Karpas-422 (cell line): ENCODE measurements around the gene CLCN6. TPM values are rescaled to one million over a fixed set of nuclear protein-coding genes. Genes with fewer than 3 reads are reported as not detected.

ENCODE experiments used
- DNase-seq: peaks from one replicate; pipeline ENCODE4 v3.0.0-alpha.2; 2015
- H2AFZ ChIP-seq: fragments of 200-600 bp; sonication (generic); 2 replicates; pipeline ENCODE4 v1.6.1; 2014; ENCODE audit warnings: antibody characterized with exemption, low read length, mixed read lengths
- H3K27ac ChIP-seq: fragments of 200-600 bp; sonication (generic); 2 replicates; pipeline ENCODE4 v1.5.1; 2014; ENCODE audit warnings: mild to moderate bottlenecking, low read length, moderate library complexity
- H3K27me3 ChIP-seq: fragments of 200-600 bp; sonication (generic); 2 replicates; pipeline ENCODE4 v1.6.1; 2014; ENCODE audit warnings: low read length, mixed read lengths
- H3K36me3 ChIP-seq: fragments of 200-600 bp; sonication (generic); 2 replicates; pipeline ENCODE4 v1.6.1; 2014; ENCODE audit warnings: low read length, mixed read lengths; ENCODE audit not compliant: insufficient read depth
- H3K4me1 ChIP-seq: fragments of 200-600 bp; sonication (generic); 2 replicates; pipeline ENCODE4 v1.6.1; 2014; ENCODE audit warnings: mild to moderate bottlenecking, low read length, mixed read lengths
- H3K4me2 ChIP-seq: fragments of 200-600 bp; sonication (generic); 2 replicates; pipeline ENCODE4 v1.6.1; 2014; ENCODE audit warnings: low read length, low read depth, mild to moderate bottlenecking; ENCODE audit not compliant: poor library complexity, severe bottlenecking
- H3K4me3 ChIP-seq: fragments of 200-600 bp; sonication (generic); 2 replicates; pipeline ENCODE4 v1.5.1; 2014; ENCODE audit warnings: mild to moderate bottlenecking, antibody characterized with exemption, low read length, mixed read lengths
- H3K79me2 ChIP-seq: fragments of 200-600 bp; sonication (generic); 2 replicates; pipeline ENCODE4 v1.6.1; 2014; ENCODE audit warnings: mild to moderate bottlenecking, low read length, mixed read lengths
- H3K9ac ChIP-seq: fragments of 200-600 bp; sonication (generic); 2 replicates; pipeline ENCODE4 v1.6.0; 2014; ENCODE audit warnings: low read length
- H3K9me2 ChIP-seq: fragments of 200-600 bp; sonication (generic), shearing (Covaris generic); replicated peaks from 2 replicates; pipeline ENCODE4 v1.6.0; 2014; ENCODE audit warnings: mild to moderate bottlenecking, low read length, moderate library complexity; ENCODE audit not compliant: insufficient read depth
- H3K9me3 ChIP-seq: fragments of 300-700, 200-600 bp; sonication (generic); 2 replicates; pipeline ENCODE4 v1.6.1; 2014; ENCODE audit warnings: low read length, mixed read lengths
- H4K20me1 ChIP-seq: fragments of 200-600 bp; sonication (generic); 2 replicates; pipeline ENCODE4 v1.6.1; 2014; ENCODE audit warnings: mild to moderate bottlenecking, antibody characterized with exemption, low read length, low read depth; ENCODE audit not compliant: insufficient read depth
- total RNA-seq: library from RNA; depleted of rRNA; stranded (reverse); fragments of >200 nt; shearing (Covaris generic); gene quantifications from 2 replicates; pipeline ENCODE4 v1.2.3, GENCODE V29; 2014; ENCODE audit warnings: low replicate concordance

CLCN6 gene
- total RNA-seq, 1 experiment from 2014 or later: 22.0 TPM

DNA sequence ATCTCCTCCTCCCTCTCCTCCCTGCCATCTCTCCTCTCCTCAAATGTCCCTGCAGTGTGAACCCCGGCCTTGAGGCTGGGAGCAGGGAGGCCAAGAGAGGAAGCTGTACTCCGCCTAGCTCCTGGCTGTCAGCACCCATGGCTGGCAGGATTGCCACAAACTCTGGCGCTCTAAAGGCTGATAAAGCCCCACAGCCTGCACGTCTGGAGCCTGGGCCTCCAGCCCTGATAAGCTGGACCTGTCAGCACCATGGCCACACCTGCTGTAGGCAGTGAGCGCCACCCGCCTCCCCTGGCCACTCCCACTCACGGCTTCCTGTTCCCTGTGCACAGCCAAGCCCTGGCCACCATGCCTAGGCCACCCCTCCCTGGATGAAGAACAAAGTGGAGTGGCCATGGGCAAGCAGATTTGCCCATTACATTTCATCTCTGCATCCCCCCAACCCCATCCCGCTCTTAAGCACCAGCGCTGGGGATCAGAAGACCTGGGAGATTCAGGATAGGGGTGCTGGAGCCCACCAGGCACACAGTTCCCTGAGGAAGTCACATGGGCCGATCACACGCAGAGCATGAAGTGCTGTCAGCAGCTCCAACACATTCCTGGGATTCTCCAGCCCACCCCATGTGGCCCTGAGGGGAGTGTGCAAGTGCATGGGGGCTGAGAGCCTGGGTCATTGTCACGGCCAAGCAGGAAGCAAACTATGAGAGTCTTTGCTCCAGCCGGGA, 77.0 kb downstream of the CLCN6 start:
- Histone ChIP-seq H2AFZ (no peak overlapping the region), H3K9ac (no peak overlapping the region), H3K9me3 (no peaks in the 10 kb centered on the region), H3K36me3 (no peaks in the 10 kb centered on the region), H3K4me3 (no peak overlapping the region), H3K27ac (no peak overlapping the region), H4K20me1 (no peaks in the 10 kb centered on the region), H3K27me3 (no peaks in the 10 kb centered on the region), H3K4me2 (no peak overlapping the region), H3K9me2 (no peaks in the 10 kb centered on the region), H3K4me1 (no peaks in the 10 kb centered on the region), H3K79me2 (no peaks in the 10 kb centered on the region)
- DNase-seq: no peak

DNA sequence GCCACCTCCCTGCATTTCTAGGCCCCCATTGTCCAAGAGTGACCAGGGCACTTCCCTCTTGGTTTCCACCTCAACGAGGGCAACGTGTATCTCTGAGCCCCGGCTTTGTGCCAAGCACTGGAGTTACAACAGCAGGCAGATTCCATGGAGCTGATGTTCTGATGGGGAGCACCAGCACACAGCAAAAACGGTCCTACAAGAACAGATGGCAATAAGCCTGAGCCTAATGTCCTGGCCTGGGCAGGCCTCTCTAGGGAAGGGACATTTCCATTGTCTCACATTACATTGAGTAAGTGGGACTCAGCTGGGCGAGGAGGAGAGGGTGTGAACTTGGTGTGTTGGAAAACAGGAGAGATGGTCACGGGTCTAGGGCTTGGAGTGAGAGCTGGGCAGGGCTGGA, 79.9 kb downstream of the CLCN6 start:
- Histone ChIP-seq H3K9me2 (no peaks in the 10 kb centered on the region), H3K27ac (no peak overlapping the region), H3K79me2 (no peaks in the 10 kb centered on the region), H2AFZ (no peak overlapping the region), H3K4me1 (no peaks in the 10 kb centered on the region), H3K9me3 (no peaks in the 10 kb centered on the region), H3K27me3 (no peaks in the 10 kb centered on the region), H3K4me3 (no peak overlapping the region), H4K20me1 (no peaks in the 10 kb centered on the region), H3K4me2 (no peak overlapping the region), H3K9ac (no peak overlapping the region), H3K36me3 (no peaks in the 10 kb centered on the region)
- DNase-seq: no peak

DNA sequence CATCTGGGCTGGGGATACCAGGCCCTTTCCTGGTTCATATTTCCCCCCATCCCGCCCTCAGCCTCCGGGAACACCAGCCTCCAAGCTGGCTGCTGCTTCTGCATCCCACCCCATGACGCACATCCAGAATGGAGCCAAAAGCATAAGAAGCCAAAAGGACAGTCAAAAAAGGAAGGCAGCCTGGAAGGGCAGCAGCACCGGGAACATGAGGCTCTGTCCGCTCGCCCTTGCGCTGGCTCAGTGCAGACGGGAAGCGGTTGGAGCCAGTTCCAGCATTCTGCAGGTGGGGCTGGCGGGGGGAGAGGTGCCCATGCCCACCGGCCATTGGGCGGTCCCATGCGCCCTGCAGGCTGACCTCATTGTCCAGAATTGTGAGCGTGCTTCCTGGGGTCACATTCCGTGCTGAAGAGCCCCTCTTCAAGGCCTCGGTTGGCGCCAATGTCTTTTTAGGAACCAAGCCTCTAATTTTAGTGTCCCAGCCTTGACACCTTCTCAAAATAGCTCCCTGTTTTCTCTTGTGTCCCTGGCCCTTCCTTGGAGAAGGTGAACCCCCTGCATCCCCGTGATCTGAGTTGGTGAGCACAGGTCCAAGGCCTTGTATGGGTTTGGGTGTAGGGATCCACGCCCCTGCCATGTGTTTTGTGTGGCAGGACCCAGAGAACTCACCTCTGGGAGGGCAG, 81.1 kb downstream of the CLCN6 start:
- H3K4me3 ChIP-seq: no peak overlapping the region
- H3K9ac ChIP-seq: no peak overlapping the region

DNA sequence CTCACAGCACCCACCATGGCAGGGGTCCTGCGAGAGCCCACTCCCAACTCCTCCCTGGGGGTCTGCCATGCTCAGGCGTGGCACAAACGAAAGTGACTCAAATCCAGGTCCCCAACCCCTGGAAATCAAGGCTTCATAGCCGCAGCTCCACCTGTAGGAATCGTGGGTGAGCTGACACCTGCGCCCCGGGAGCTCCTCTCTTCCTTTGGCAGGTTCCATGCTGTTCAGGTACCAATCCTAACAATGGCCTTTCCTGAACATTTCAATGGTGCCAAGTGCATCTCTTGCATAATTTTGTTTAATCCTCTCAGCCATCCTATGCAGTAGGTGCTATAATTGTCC, 81.6 kb downstream of the CLCN6 start:
- Histone ChIP-seq H3K4me3 (no peak overlapping the region), H3K9me2 (no peaks in the 10 kb centered on the region), H3K36me3 (no peaks in the 10 kb centered on the region), H3K4me2 (no peak overlapping the region), H2AFZ (no peak overlapping the region), H3K79me2 (no peaks in the 10 kb centered on the region), H3K4me1 (no peaks in the 10 kb centered on the region), H4K20me1 (no peaks in the 10 kb centered on the region), H3K9me3 (no peaks in the 10 kb centered on the region), H3K27ac (no peak overlapping the region), H3K27me3 (no peaks in the 10 kb centered on the region), H3K9ac (no peak overlapping the region)
- no peak for DNase-seq

More for the DNA sequence above, 81.1 kb downstream of the CLCN6 start:
- Histone ChIP-seq H3K27me3 (no peaks in the 10 kb centered on the region), H2AFZ (no peak overlapping the region), H3K4me2 (no peak overlapping the region), H3K79me2 (no peaks in the 10 kb centered on the region), H3K9me2 (no peaks in the 10 kb centered on the region), H4K20me1 (no peaks in the 10 kb centered on the region), H3K27ac (no peak overlapping the region), H3K9me3 (no peaks in the 10 kb centered on the region), H3K4me1 (no peaks in the 10 kb centered on the region), H3K36me3 (no peaks in the 10 kb centered on the region)
- no peak for DNase-seq

DNA sequence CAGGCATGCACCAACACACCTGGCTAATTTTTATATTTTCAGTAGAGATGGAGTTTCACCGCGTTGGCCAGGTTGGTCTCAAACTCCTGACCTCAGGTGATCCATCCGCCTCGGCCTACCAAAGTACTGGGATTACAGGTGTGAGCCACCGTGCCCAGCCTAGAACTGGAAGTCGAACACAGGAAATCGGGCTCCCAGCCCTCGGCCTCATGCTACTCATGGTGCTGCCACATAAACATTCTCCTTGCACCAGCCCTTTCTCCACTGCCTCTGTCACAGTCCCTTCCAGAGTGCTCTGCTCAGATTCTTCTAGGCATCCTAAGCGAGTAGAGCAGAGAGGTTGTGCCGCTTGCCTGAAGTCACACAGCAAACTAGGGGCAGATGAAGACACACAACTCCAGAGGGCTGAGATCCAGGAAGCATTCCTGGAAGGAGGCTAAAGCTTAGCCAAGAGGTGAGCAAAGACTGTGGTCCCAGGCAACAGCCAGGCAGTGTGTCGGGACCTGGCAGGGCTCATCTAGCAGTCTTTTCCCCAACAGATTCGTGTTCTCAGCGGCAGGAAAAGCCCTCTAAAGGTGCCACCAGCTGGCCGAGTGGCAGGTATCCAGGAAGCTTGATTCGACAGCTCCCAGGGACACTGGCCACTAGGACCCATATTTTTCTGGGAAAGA, 82.3 kb downstream of the CLCN6 start:
- Histone ChIP-seq H3K9me2 (no peaks in the 10 kb centered on the region), H3K79me2 (no peaks in the 10 kb centered on the region), H3K9me3 (no peaks in the 10 kb centered on the region), H3K36me3 (no peaks in the 10 kb centered on the region), H3K4me3 (no peak overlapping the region), H3K27ac (no peak overlapping the region), H3K9ac (no peak overlapping the region), H3K27me3 (no peaks in the 10 kb centered on the region), H3K4me2 (no peak overlapping the region), H2AFZ (no peak overlapping the region), H4K20me1 (no peaks in the 10 kb centered on the region), H3K4me1 (no peaks in the 10 kb centered on the region)
- DNase-seq: no peak

DNA sequence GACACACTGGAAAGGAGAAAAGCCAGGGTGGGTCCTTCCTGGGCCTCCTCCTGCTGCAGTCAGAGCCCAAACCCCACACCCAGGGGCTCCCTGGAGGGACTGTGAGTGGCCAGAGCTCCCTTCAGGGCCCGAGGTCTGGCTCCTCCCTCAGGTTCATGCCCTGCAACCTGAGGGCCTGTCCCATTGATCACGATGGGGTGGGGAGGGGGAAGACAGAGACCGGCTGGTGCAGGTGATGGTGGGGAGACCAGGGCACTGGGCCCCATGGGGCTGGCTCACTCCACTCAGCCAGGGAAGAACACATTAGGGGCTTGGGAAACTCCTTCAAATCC, 82.9 kb downstream of the CLCN6 start:
- DNase-seq: no peak
- no peak overlapping the region for H3K4me2 ChIP-seq
- no peaks in the 10 kb centered on the region for H3K36me3 ChIP-seq
- H3K9me3 ChIP-seq: no peaks in the 10 kb centered on the region
- no peaks in the 10 kb centered on the region for H3K9me2 ChIP-seq
- H3K79me2 ChIP-seq: no peaks in the 10 kb centered on the region
- H3K4me1 ChIP-seq: no peaks in the 10 kb centered on the region
- H4K20me1 ChIP-seq: no peaks in the 10 kb centered on the region
- H3K9ac ChIP-seq: no peak overlapping the region
- no peak overlapping the region for H3K27ac ChIP-seq
- H2AFZ ChIP-seq: no peak overlapping the region
- H3K27me3 ChIP-seq: no peaks in the 10 kb centered on the region
- H3K4me3 ChIP-seq: no peak overlapping the region

DNA sequence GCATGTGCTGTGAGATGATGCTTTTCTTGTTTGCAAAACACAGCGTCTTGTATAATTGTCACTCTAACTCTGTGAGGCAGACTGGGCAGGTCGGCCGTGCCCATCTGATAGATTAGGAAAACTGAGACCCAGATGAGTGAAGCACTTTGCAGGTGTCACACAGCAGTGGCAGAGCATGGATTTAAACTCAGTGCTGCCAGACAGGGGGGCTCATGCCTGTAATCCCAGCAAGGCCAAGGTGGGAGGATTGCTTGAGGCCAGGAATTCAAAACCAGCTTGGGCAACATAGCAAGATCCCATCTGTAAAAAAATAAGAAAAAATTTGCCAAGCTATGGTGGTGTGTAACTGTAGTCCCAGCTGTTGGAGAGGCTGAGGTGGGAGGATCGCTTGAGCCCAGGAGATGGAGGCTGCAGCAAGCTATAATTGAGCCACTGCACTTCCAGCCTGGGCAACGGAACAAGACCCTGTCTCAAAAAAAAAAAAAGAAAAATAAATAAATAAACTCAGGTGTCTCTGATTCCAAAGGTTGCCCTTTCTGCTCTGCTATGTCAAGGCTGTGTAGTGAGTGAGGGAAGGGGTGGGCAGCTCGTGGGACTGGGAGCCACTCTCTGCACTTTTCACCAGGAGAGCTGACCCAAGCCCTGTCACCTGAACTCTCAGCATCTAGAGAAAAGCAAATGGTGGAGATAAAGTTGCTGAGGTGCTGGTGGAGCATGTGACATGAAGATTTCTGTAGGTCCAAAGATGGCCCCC, 85.6 kb downstream of the CLCN6 start:
- no peaks in the 10 kb centered on the region for H3K9me3 ChIP-seq
- no peak overlapping the region for H3K9ac ChIP-seq
- no peaks in the 10 kb centered on the region for H3K27me3 ChIP-seq
- H3K27ac ChIP-seq: no peak overlapping the region
- H3K4me1 ChIP-seq: no peaks in the 10 kb centered on the region
- no peak overlapping the region for H3K4me2 ChIP-seq
- no peak overlapping the region for H3K4me3 ChIP-seq
- no peaks in the 10 kb centered on the region for H4K20me1 ChIP-seq
- no peaks in the 10 kb centered on the region for H3K9me2 ChIP-seq
- H3K36me3 ChIP-seq: no peaks in the 10 kb centered on the region
- H3K79me2 ChIP-seq: no peaks in the 10 kb centered on the region
- H2AFZ ChIP-seq: no peak overlapping the region
- DNase-seq: no peak
